Endothelial cell of umbilical vein (primary cell): ENCODE results near the gene CTSE. TPM values are rescaled to one million over a fixed set of nuclear protein-coding genes. Genes with fewer than 3 reads are reported as not detected.

Experiments used
- BruUV-seq: library from RNA; stranded (reverse); fragments of 400-500 nt; replicated peaks from 2 replicates; lab custom pipeline; 2021; lab: Mats Ljungman, UMichigan
- CTCF ChIA-PET: fragments of 300-600, 350-600 bp; sonication (Branson Sonifier 250); formaldehyde crosslinking; loops from one replicate; lab custom pipeline; 2021; ENCODE audit warnings: antibody characterized with exemption, inconsistent platforms; lab: Charles Lee
- POLR2A ChIA-PET: fragments of 300-600, 350-600 bp; sonication (Branson Sonifier 250); formaldehyde crosslinking; loops from one replicate; lab custom pipeline; 2021; ENCODE audit warnings: antibody characterized with exemption, inconsistent platforms; lab: Charles Lee
- DNase-seq: peaks from one replicate; pipeline ENCODE4 v3.0.0-alpha.2; 2011; ENCODE audit warnings: low read depth, low spot score
- FAIRE-seq: peaks from 2 replicates; lab custom pipeline; 2011; peaks lifted over from hg19 to GRCh38; lab: Jason Lieb, UNC
- H2AFZ ChIP-seq: 2 replicates; pipeline ENCODE4 v1.6.0; 2012; ENCODE audit warnings: low read depth, low read length, control low read depth, inconsistent platforms
- H3K27ac ChIP-seq: 2 replicates; pipeline ENCODE4 v1.5.1; 2011; ENCODE audit warnings: low read depth, mild to moderate bottlenecking, control low read depth, low read length, moderate library complexity; ENCODE audit not compliant: insufficient read depth
- H3K27me3 ChIP-seq, 2 experiments: 2 replicates each; pipeline versions ENCODE4 v1.6.0 to v1.6.1; 2011; ENCODE audit warnings: low read length in 2 of 2, mixed read lengths in 1 of 2; ENCODE audit not compliant: control insufficient read depth in 2 of 2, insufficient read depth in 2 of 2
- H3K36me3 ChIP-seq, 2 experiments: 2 replicates in 1 of 2; 3 replicates in 1 of 2; pipeline ENCODE4 v1.5.1; 2011; ENCODE audit warnings: low read length in 2 of 2, mild to moderate bottlenecking in 1 of 2, moderate library complexity in 1 of 2; ENCODE audit not compliant: control insufficient read depth in 2 of 2, insufficient read depth in 2 of 2; ENCODE audit errors: extremely low read depth in 1 of 2
- H3K4me1 ChIP-seq: 3 replicates; pipeline ENCODE4 v1.5.1; 2011; ENCODE audit warnings: mild to moderate bottlenecking, low read length; ENCODE audit not compliant: control insufficient read depth, insufficient read depth; ENCODE audit errors: extremely low read depth
- H3K4me2 ChIP-seq: 2 replicates; pipeline ENCODE4 v1.6.1; 2011; ENCODE audit warnings: low read length, control low read depth, mixed read lengths; ENCODE audit not compliant: insufficient read depth
- H3K4me3 ChIP-seq, 3 experiments: fragments of 200-600 bp in 1 of 3; sonication (generic), shearing (Covaris generic) in 1 of 3; replicated peaks in 1 of 3; 2 replicates each; pipeline ENCODE4 v1.5.1; 2011 to 2016; ENCODE audit warnings: control low read depth in 3 of 3, low read length in 3 of 3, mild to moderate bottlenecking in 2 of 3, inconsistent platforms in 1 of 3, low read depth in 1 of 3, moderate library complexity in 1 of 3; ENCODE audit not compliant: insufficient read depth in 1 of 3
- H3K79me2 ChIP-seq: 2 replicates; pipeline ENCODE4 v1.6.0; 2012; ENCODE audit warnings: low read length, inconsistent platforms; ENCODE audit not compliant: control insufficient read depth, insufficient read depth
- H3K9ac ChIP-seq: replicated peaks from 2 replicates; pipeline ENCODE3; 2011; ENCODE audit warnings: low read length, control low read depth; ENCODE audit not compliant: insufficient read depth; ENCODE audit errors: extremely low read depth
- H3K9me1 ChIP-seq: replicated peaks from 3 replicates; pipeline ENCODE4 v1.6.0; 2011; ENCODE audit warnings: mild to moderate bottlenecking, low read length; ENCODE audit not compliant: control insufficient read depth, insufficient read depth; ENCODE audit errors: extremely low read depth
- H3K9me3 ChIP-seq: replicated peaks from 2 replicates; pipeline ENCODE4 v1.5.1; 2012; ENCODE audit warnings: low read length, inconsistent platforms; ENCODE audit not compliant: control insufficient read depth, insufficient read depth
- H4K20me1 ChIP-seq: replicated peaks from 2 replicates; pipeline ENCODE3; 2011; ENCODE audit warnings: mild to moderate bottlenecking, low read length; ENCODE audit not compliant: control insufficient read depth, insufficient read depth; ENCODE audit errors: extremely low read depth
- EZH2 ChIP-seq: IDR thresholded peaks from 2 replicates; pipeline ENCODE4 v1.6.1; 2012; ENCODE audit warnings: borderline replicate concordance, low read depth, mild to moderate bottlenecking, moderate library complexity, low read length, inconsistent platforms; ENCODE audit not compliant: severe bottlenecking
- FOS ChIP-seq: IDR thresholded peaks from 2 replicates; pipeline ENCODE4 v1.6.1; 2011; ENCODE audit warnings: mild to moderate bottlenecking, low read length, moderate library complexity, borderline replicate concordance; ENCODE audit not compliant: insufficient read depth
- GATA2 ChIP-seq: IDR thresholded peaks from 2 replicates; pipeline ENCODE4 v1.7.0; 2011; ENCODE audit warnings: low read depth, mild to moderate bottlenecking, moderate library complexity, mixed read lengths, low read length; ENCODE audit not compliant: insufficient read length, insufficient read depth
- JUN ChIP-seq: IDR thresholded peaks from 2 replicates; pipeline ENCODE4 v1.6.1; 2011; ENCODE audit warnings: borderline replicate concordance, low read depth; ENCODE audit not compliant: insufficient read length, insufficient read depth
- MYC ChIP-seq: IDR thresholded peaks from one replicate; pipeline ENCODE4 v1.6.1; 2011; ENCODE audit warnings: mild to moderate bottlenecking, low read depth, low read length
- POLR2A ChIP-seq: IDR thresholded peaks from 2 replicates; pipeline ENCODE4 v1.6.1; 2012; ENCODE audit warnings: low read depth, mild to moderate bottlenecking, control low read depth, low read length
- POLR2AphosphoS5 ChIP-seq: IDR thresholded peaks from 2 replicates; pipeline ENCODE4 v1.6.1; 2012; ENCODE audit warnings: low read depth, mild to moderate bottlenecking, control low read depth, low read length, moderate library complexity; ENCODE audit not compliant: insufficient read depth
- dilution Hi-C: fragments of 300-500 bp; cut with MboI; formaldehyde crosslinking; loops from one replicate; pipeline ENCODE4 v1.15.0; 2019; ENCODE audit warnings: low sequenced_read_pairs; ENCODE audit not compliant: extremely low pct_ligation_motif_present
- intact Hi-C: fragments of 100-400 bp; cut with micrococcal nuclease; formaldehyde crosslinking; loops from one replicate; pipeline ENCODE4 v1.10.0; 2022
- polyA plus RNA-seq, 4 experiments: library from polyadenylated mRNA; depleted of rRNA in 3 of 4; stranded (reverse) in 3 of 4; unstranded in 1 of 4; fragments of >200 nt; gene quantifications; 2 replicates each; pipeline versions ENCODE4 v1.2.1 to v1.2.3, GENCODE V29; 2011 to 2012; ENCODE audit warnings: missing spikeins in 1 of 4
- total RNA-seq: library from RNA; stranded (reverse); gene quantifications from 2 replicates; pipeline ENCODE4 v1.2.3, GENCODE V29; 2021
- TF ChIP-seq, protein P1 (sequence below), 2 donors: IDR thresholded peaks; 1 replicate in 1 of 2; 2 replicates in 1 of 2; pipeline ENCODE4 v1.5.1; 2011; ENCODE audit warnings: low read length in 2 of 2, mild to moderate bottlenecking in 2 of 2, moderate library complexity in 2 of 2, control low read depth in 1 of 2, inconsistent platforms in 1 of 2, low read depth in 1 of 2; ENCODE audit not compliant: insufficient read depth in 1 of 2; ENCODE audit errors: extremely low read depth in 1 of 2
- TF ChIP-seq, protein P2 (sequence below): IDR thresholded peaks from 2 replicates; pipeline ENCODE4 v1.6.1; 2011; ENCODE audit not compliant: insufficient read depth, insufficient read length

CTSE gene
- total and polyA plus RNA-seq, 2 donors (not counting 3 experiments of a cell fraction or from before 2014, with no cell fraction given): 0.17 TPM; not detected in 1

DNA sequence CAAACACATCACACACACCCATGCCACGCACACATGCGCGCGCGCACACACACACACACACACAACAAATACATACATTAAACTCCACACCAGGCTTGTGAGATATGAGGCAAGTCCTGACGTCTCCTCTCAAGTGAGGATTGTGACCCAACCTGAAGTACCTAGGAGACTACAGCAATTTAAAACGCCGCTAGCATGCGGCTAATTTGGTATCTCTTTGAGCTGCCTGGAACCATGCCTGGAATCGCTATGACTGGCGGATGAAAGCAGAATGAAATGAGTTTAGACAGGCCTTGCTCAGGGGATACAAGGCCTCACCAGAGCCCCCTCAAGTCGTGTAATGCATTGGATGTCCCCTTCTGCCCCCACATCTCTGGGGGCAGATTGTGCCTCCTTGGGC, 18.9 kb downstream of the CTSE start:
- H2AFZ ChIP-seq: no peak overlapping the region
- H3K27me3 ChIP-seq: no peaks in the 10 kb centered on the region
- CTCF ChIA-PET: interaction anchor here (1.4 kb wide), 1 partner anchor 86 kb away, joined by 4 read pairs; no protein-coding TSS in a partner anchor
- dilution Hi-C loops: no loop called here
- BruUV-seq: no TSS peak
- H3K9ac ChIP-seq: no peak overlapping the region
- no peak overlapping the region for H3K4me3 ChIP-seq
- FAIRE-seq (no peak), DNase-seq (no peak)
- intact Hi-C loops: no loop called here
- no peaks in the 10 kb centered on the region for H3K9me3 ChIP-seq
- POLR2A ChIA-PET: no interaction called here
- no peaks in the 10 kb centered on the region for H3K79me2 ChIP-seq
- H3K4me2 ChIP-seq: no peak overlapping the region
- no peaks in the 10 kb centered on the region for H3K9me1 ChIP-seq
- no peaks in the 10 kb centered on the region for H4K20me1 ChIP-seq
- no peak overlapping the region for H3K27ac ChIP-seq
- H3K4me1 ChIP-seq: peaks cover 2% of the 10 kb centered on the region
- H3K36me3 ChIP-seq: no peaks in the 10 kb centered on the region
- TF ChIP-seq, protein P1, sequence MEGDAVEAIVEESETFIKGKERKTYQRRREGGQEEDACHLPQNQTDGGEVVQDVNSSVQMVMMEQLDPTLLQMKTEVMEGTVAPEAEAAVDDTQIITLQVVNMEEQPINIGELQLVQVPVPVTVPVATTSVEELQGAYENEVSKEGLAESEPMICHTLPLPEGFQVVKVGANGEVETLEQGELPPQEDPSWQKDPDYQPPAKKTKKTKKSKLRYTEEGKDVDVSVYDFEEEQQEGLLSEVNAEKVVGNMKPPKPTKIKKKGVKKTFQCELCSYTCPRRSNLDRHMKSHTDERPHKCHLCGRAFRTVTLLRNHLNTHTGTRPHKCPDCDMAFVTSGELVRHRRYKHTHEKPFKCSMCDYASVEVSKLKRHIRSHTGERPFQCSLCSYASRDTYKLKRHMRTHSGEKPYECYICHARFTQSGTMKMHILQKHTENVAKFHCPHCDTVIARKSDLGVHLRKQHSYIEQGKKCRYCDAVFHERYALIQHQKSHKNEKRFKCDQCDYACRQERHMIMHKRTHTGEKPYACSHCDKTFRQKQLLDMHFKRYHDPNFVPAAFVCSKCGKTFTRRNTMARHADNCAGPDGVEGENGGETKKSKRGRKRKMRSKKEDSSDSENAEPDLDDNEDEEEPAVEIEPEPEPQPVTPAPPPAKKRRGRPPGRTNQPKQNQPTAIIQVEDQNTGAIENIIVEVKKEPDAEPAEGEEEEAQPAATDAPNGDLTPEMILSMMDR (IDR thresholded peaks at IDR 0.05; ENCODE audit: extremely low read depth in 1 of 2, insufficient read depth in 1 of 2, low read depth in 1 of 2, low read length in 2 of 2): no peak
- TF ChIP-seq EZH2: no peak
- TF ChIP-seq, protein P2, sequence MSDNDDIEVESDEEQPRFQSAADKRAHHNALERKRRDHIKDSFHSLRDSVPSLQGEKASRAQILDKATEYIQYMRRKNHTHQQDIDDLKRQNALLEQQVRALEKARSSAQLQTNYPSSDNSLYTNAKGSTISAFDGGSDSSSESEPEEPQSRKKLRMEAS: no peak
- no peak for TF ChIP-seq FOS
- no peak for TF ChIP-seq JUN
- TF ChIP-seq MYC: no peak
- TF ChIP-seq POLR2A: no peak
- no peak for TF ChIP-seq GATA2
- no peak for TF ChIP-seq POLR2AphosphoS5
